HG03045 (cell line): ENCODE measurements around the gene PACRG.
"Not testable (repeated sequence)": the region's sequence is repeated elsewhere in the genome, so short reads cannot be mapped to it uniquely, and the experiment has no call there.

Source experiments
- ATAC-seq: cut with Tn5 transposase; IDR thresholded peaks from one replicate; pipeline ENCODE4 v1.9.1; 2021; ENCODE audit warnings: mild to moderate bottlenecking, moderate library complexity; ENCODE audit not compliant: unreplicated experiment

The PACRG gene

DNA sequence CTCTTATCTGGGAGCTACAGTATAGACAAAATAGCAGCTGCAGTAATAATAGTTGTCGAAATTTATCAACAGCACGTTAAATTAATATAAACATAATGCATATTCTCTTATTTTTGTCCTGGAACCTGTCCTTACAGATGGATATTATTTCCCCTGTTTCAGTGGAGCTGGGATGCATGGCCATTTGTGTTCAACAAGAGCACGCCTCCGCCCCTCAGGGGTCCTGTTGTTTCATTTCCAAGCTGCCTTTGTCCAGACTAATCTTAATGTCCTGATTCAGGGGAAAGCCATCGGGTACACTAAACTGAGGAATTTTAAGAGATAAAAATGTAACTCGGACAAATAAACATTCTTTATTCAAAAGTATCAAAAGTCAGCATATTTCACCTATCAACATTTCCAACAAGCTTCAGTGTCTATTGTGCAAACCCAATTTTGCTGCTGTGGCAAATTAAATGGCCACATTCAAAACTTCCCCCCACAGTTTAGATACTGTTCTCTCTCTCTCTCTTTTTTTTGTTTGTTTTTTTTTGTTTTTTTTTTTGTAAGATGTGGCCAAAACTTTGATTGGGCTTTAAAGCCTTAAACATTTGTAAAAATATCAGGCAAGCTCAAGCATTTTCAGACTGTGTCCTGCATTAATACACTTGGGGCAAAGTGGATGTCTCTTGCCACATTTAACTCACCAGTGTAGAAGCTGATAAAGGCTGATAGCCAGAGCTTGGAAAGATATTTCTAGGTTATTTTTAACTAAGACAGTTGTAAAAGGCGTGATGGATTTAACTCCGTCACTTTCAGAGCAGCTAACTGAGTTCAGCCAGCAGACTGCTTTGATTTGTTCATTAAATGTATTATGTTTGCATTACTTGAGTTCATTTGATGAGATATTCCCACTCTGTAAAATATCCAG is 574.2 kb downstream of the PACRG start:
- ATAC-seq: no peak

- no peak for ATAC-seq
Measured at GRCh38 chr6:163302747-163303146, 575.0 kb downstream of the PACRG start.

- ATAC-seq: no peak
Measured at GRCh38 chr6:163306000-163306399, 578.2 kb downstream of the PACRG start.

DNA sequence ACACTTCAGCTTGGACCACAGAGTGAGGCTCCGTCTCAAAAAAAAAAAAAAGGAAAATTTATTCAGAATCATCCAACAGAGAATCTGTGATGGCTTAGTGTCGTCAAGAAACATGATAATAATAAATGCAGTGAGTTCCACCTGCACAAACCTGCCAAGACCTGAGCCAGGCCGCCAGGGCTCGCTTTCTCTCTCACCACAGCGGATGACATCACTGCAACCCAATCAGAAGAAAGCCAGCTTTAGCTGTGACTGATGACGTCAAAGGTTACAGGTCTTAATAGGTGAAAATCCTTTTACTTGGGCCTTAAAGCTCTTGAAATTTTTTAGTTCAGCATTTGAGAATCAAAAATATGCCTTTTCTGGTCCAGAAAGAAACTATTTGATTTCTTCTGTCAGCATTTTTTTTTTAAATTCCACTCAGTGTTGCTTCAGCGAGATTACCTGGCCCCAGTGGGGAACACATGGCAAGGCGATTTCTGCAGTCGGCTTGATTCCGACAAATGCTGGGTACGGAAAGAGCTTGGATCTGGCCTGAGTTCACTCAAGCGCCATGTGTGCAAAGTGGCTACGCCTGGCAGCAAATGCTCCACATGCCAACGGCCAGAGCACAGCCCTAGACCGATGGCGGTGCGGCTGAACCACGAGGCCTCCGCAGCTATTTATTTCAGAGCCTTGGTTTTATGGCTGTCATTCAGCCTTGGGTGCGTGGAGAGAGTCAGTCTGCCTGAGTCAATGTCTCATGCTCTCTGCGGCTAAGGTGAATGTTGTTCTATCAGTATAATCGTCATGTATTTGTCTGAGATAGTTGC is 581.1 kb downstream of the PACRG start:
- no peak for ATAC-seq

GRCh38 chr6:163309491-163310026 is 581.8 kb downstream of the PACRG start:
- ATAC-seq: no peak

- ATAC-seq: no peak
Measured at GRCh38 chr6:163310096-163310972, 582.6 kb downstream of the PACRG start.

DNA sequence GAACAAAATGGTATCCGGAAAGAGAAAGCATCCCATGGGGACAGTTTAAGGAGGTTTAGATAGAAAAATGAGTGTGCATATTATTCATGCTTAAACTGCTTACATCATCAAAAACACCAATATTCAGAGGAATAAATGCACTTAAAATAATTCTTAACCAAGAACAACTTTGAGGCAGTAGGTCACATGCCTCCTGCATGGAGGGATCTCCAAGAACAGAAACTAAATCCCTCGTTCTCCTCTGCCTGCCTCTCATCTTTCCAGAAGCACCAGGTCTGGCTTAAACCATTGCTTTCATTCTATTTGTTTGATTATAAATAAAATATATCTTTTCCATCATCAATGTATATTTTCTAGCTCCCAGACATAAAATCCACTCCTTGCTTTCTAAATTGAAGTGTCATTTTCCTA is 583.2 kb downstream of the PACRG start:
- ATAC-seq: no peak

GRCh38 chr6:163311830-163312229 is 584.1 kb downstream of the PACRG start:
- no peak for ATAC-seq

GRCh38 chr6:163313566-163313965 is 585.8 kb downstream of the PACRG start:
- no peak for ATAC-seq

DNA sequence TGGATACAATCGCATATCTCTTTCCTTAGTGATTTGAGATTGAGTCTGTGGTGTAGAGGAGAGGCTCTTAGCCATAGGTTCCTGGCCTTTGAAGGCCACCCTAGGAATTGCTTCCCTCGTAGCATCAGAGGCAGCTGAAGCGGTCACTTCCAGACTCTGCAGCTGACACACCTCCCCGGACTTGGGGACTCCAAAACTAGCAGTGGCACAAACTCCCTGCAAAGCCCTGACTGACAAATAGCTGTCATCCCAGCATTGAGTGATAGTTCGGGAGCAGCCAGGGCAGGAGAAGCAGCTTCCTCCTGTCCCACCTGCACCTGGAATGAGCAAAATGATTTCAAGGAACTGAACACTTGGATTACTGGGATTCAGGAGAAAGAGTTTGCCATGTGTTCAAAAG is 586.2 kb downstream of the PACRG start:
- ATAC-seq: no peak

GRCh38 chr6:163314791-163315470 is 587.2 kb downstream of the PACRG start:
- no peak for ATAC-seq

DNA sequence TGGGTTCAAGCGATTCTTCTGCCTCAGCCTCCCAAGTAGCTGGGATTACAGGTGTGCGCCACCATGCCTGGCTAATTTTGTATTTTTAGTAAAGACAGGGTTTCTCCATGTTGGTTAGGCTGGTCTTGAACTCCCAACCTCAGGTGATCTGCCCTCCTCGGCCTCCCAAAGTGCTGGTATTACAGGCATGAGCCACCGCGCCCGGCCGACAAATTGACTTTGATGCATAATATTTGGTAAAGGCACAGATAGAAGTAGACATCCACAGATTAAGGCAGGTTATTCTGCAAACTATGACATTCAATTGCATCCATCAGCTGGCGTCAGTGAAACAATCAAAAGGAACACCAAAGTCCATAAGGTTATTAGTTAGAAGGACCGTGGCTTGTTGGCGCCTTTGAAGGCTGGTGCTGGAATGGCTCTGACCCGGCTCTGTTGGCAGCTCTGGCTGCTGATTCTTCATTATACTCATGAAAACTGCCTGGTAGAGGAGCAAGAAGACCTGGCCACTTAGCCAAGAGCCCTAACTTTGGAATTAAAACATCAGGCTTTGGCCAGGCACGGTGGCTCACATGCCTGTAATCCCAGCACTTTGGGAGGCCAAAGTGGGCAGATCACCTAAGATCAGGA is 589.2 kb downstream of the PACRG start:
- not testable (repeated sequence) for ATAC-seq

GRCh38 chr6:163318071-163318786 is 590.5 kb downstream of the PACRG start:
- no peak for ATAC-seq

DNA sequence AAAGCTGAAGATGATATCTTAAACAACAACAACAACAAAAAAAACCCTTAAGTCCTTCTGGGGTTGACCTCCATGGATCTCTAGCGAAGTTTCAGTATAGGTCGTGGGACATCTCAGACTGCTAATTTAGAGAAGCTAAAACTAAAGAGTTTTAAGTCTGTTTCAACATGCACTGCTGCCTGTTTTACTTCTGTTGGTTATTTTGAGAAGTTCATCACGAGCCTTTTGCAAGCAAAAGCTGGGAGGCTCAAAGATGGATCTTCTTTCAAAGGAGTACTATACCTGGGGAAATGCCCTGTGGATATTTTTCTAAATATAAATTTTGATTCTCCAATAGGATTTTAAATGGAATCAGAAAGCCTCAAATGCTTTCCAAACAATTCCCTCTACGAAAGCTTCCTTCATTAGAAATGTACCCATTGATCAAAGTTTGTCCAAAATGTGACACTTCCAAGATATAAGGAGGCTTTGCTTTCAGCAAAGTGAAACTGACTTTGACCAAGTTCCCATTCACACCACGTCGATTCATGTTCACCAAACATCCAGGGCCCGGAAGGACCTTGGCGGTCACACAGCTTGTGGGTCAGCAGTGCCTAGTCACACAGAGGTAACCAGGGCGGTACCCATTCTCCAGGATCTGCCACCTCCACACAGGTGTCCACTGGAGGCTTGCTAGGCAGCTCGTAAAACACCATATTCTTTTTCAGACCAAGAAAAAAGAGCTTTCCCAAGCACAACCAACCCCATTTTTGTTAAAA is 592.0 kb downstream of the PACRG start:
- no peak for ATAC-seq

GRCh38 chr6:163320402-163320801 is 592.6 kb downstream of the PACRG start:
- ATAC-seq: no peak

GRCh38 chr6:163320804-163321203 is 593.0 kb downstream of the PACRG start:
- ATAC-seq: no peak

DNA sequence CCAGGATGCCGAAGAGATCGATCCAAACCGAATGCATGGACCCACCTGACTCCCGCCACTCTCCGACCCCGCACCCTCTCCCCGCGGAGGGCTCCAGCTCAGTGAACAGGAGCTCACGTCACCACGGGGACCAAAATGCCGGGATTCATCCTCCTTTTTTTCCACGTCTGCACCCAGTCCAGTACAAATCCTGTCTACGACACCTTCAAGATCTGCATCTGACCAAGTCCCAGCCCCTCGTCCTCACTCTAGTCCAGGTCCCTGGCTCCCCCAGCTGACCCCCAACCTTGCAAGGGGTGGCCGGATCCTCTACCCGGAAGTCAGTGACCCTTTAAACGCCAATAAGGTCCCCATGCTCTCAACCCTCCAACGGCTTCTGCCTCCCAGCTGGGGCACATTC is 593.9 kb downstream of the PACRG start:
- no peak for ATAC-seq

DNA sequence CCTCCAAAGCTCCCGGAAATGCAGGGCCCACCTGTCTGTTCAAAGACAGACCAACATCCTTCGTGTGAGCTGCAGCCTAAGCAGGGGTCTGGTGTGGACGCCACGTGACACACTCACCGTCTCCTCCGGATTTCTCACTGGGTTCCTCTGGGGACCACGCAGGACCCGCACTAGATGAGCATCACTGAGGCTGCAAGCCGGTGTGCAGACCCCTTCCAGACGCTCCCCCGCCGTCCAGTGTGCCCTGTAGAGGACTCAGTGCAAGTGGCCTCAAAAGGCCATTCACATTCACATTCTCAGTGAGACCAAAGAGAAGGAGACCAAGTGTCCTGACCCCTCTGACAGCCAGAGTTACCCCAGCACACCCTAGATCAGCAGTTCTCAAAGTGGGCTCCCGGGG is 595.5 kb downstream of the PACRG start:
- no peak for ATAC-seq
